IMR-90 (cell line): ENCODE measurements around the gene AHCYL2. TPM values are rescaled to one million over a fixed set of nuclear protein-coding genes. Genes with fewer than 3 reads are reported as not detected.
A peak's percentile ranks its signal among the peaks of the same experiment; 100 is the strongest.

ENCODE experiments used
- ATAC-seq: fragments of 200-7000 bp; cut with Tn5 transposase; 2 replicates; pipeline ENCODE4 v1.9.1; 2020; ENCODE audit warnings: low read depth, mild to moderate bottlenecking, moderate library complexity
- BruUV-seq: library from RNA; stranded (reverse); fragments of 400-500 nt; replicated peaks from 2 replicates; lab custom pipeline; 2021; lab: Mats Ljungman, UMichigan
- CTCF ChIA-PET: fragments of 300-600 bp; formaldehyde crosslinking; extraction: SDS; loops from one replicate; lab custom pipeline; 2021; ENCODE audit warnings: antibody characterized with exemption; lab: Yijun Ruan, JAX
- POLR2A ChIA-PET: fragments of 300-600 bp; sonication (Branson Sonifier 250); formaldehyde crosslinking; loops from one replicate; lab custom pipeline; 2022; ENCODE audit warnings: antibody characterized with exemption; ENCODE audit not compliant: unreplicated experiment; lab: Charles Lee
- DNase-seq: peaks from one replicate; pipeline ENCODE4 v3.0.0; 2013
- H2AFZ ChIP-seq: replicated peaks from 2 replicates; pipeline ENCODE3; 2013; ENCODE audit warnings: low read length, mild to moderate bottlenecking; ENCODE audit not compliant: poor library complexity
- H2AK5ac ChIP-seq: 2 replicates; pipeline ENCODE4 v1.6.1; 2013; ENCODE audit warnings: low read depth, low read length, inconsistent platforms
- H2AK9ac ChIP-seq: replicated peaks from 2 replicates; pipeline ENCODE3; 2013; ENCODE audit warnings: mild to moderate bottlenecking, low read depth, low read length, moderate library complexity; ENCODE audit not compliant: poor library complexity
- H2BK120ac ChIP-seq: 2 replicates; pipeline ENCODE4 v1.6.1; 2013; ENCODE audit warnings: low read depth, low read length, inconsistent platforms
- H2BK15ac ChIP-seq: 3 replicates; pipeline ENCODE4 v1.6.1; 2013; ENCODE audit warnings: low read depth, low read length, inconsistent platforms
- H2BK20ac ChIP-seq: 2 replicates; pipeline ENCODE4 v1.6.1; 2013; ENCODE audit warnings: low read depth, mild to moderate bottlenecking, inconsistent platforms, low read length, moderate library complexity
- H2BK5ac ChIP-seq: 2 replicates; pipeline ENCODE4 v1.6.1; 2013; ENCODE audit warnings: mild to moderate bottlenecking, low read depth, low read length, inconsistent platforms; ENCODE audit not compliant: poor library complexity, severe bottlenecking
- H3K14ac ChIP-seq: replicated peaks from 2 replicates; pipeline ENCODE4 v1.6.1; 2013; ENCODE audit warnings: low read depth, low read length, inconsistent platforms
- H3K18ac ChIP-seq: 2 replicates; pipeline ENCODE4 v1.6.1; 2013; ENCODE audit warnings: low read depth, low read length, control low read depth
- H3K23ac ChIP-seq: 2 replicates; pipeline ENCODE4 v1.6.1; 2013; ENCODE audit warnings: low read depth, low read length, inconsistent platforms
- H3K27ac ChIP-seq: 2 replicates; pipeline ENCODE4 v1.5.1; 2013; ENCODE audit warnings: mild to moderate bottlenecking, control low read depth, low read length; ENCODE audit not compliant: insufficient read depth
- H3K27me3 ChIP-seq: 2 replicates; pipeline ENCODE4 v1.6.1; 2013; ENCODE audit warnings: low read length; ENCODE audit not compliant: control insufficient read depth, insufficient read depth
- H3K36me3 ChIP-seq: 2 replicates; pipeline ENCODE4 v1.6.1; 2013; ENCODE audit warnings: low read length, mixed read lengths; ENCODE audit not compliant: control insufficient read depth, insufficient read depth
- H3K4ac ChIP-seq: 2 replicates; pipeline ENCODE4 v1.6.1; 2013; ENCODE audit warnings: low read depth, low read length, inconsistent platforms
- H3K4me1 ChIP-seq: 2 replicates; pipeline ENCODE4 v1.6.1; 2013; ENCODE audit warnings: low read length, mixed read lengths; ENCODE audit not compliant: control insufficient read depth, insufficient read depth
- H3K4me2 ChIP-seq: 2 replicates; pipeline ENCODE4 v1.6.1; 2013; ENCODE audit warnings: low read depth, mild to moderate bottlenecking, control low read depth, low read length, moderate library complexity
- H3K4me3 ChIP-seq: 2 replicates; pipeline ENCODE4 v1.5.1; 2013; ENCODE audit warnings: low read depth, mild to moderate bottlenecking, control low read depth, low read length, moderate library complexity; ENCODE audit not compliant: insufficient read depth
- H3K56ac ChIP-seq: 2 replicates; pipeline ENCODE4 v1.6.1; 2013; ENCODE audit warnings: low read length, inconsistent platforms; ENCODE audit not compliant: insufficient read depth; ENCODE audit errors: extremely low read depth
- H3K79me1 ChIP-seq, 2 experiments: 2 replicates each; pipeline ENCODE4 v1.6.1; 2013; ENCODE audit warnings: low read length in 2 of 2, inconsistent platforms in 1 of 2, low read depth in 1 of 2
- H3K9ac ChIP-seq: 2 replicates; pipeline ENCODE4 v1.6.1; 2013; ENCODE audit warnings: low read depth, low read length, control low read depth
- H3K9me1 ChIP-seq: 2 replicates; pipeline ENCODE4 v1.6.1; 2013; ENCODE audit warnings: low read length, inconsistent platforms; ENCODE audit not compliant: insufficient read depth
- H3K9me3 ChIP-seq: 2 replicates; pipeline ENCODE4 v1.6.1; 2013; ENCODE audit warnings: low read length; ENCODE audit not compliant: control insufficient read depth, insufficient read depth
- H4K20me1 ChIP-seq: 2 replicates; pipeline ENCODE4 v1.6.1; 2013; ENCODE audit warnings: low read length, inconsistent platforms; ENCODE audit not compliant: insufficient read depth
- H4K5ac ChIP-seq: 2 replicates; pipeline ENCODE4 v1.6.1; 2013; ENCODE audit warnings: mild to moderate bottlenecking, low read depth, low read length, control low read depth
- H4K8ac ChIP-seq, 2 experiments: 2 replicates each; pipeline ENCODE4 v1.6.1; 2013; ENCODE audit warnings: low read depth in 2 of 2, low read length in 2 of 2, control low read depth in 1 of 2, inconsistent platforms in 1 of 2
- H4K91ac ChIP-seq: 2 replicates; pipeline ENCODE4 v1.6.1; 2013; ENCODE audit warnings: low read depth, low read length, inconsistent platforms; ENCODE audit not compliant: insufficient read depth
- FOS ChIP-seq: fragments of 150-350 bp; IDR thresholded peaks from 2 replicates; pipeline ENCODE4 v1.6.1; 2016; ENCODE audit warnings: low read depth, low read length
- WGBS, 2 experiments: methylation state at CpG; one replicate each; pipeline versions ENCODE4 v1.1.5 to v1.1.7; 2013; ENCODE audit warnings: missing lambda C conversion rate in 2 of 2; ENCODE audit not compliant: insufficient read length in 1 of 2; ENCODE audit errors: extremely low coverage in 2 of 2; 5-methylcytosine and 5-hydroxymethylcytosine counted together
- dilution Hi-C: fragments of 300-500 bp; cut with HindIII; formaldehyde crosslinking; loops from one replicate; pipeline ENCODE4 v1.14.3; 2018; ENCODE audit warnings: low sequenced_read_pairs; ENCODE audit not compliant: unreplicated experiment
- in situ Hi-C: fragments of 300-500 bp; cut with MboI; formaldehyde crosslinking; loops from 3 replicates; pipeline ENCODE4 v1.14.3; 2019; ENCODE audit warnings: low sequenced_read_pairs, inconsistent platforms, mixed read lengths
- intact Hi-C: fragments of 100-400 bp; cut with micrococcal nuclease; formaldehyde crosslinking; loops from 2 replicates; pipeline ENCODE4 v1.10.0; 2022
- polyA plus RNA-seq, 3 experiments: library from polyadenylated mRNA; depleted of rRNA; stranded (reverse); fragments of >200 nt; gene quantifications; 2 replicates each; pipeline ENCODE4 v1.2.3, GENCODE V29; 2012; ENCODE audit warnings: low replicate concordance in 1 of 3
- total RNA-seq: library from RNA; depleted of rRNA; stranded (reverse); fragments of >200 nt; gene quantifications from 2 replicates; pipeline ENCODE4 v1.2.3, GENCODE V29; 2012

Gene AHCYL2
- total and polyA plus RNA-seq, 2 of the 4 experiments (the other 2 are of a cell fraction): 5.7 to 7.6 TPM

- WGBS, 2 experiments: no CpG with 5 or more reads among the region's 4 CpGs
- Histone ChIP-seq H3K4me1 (peaks cover 6% of the 10 kb centered on the region), H3K4ac (peak overlapping the region; percentile 43; the same call in 1 of the 2 replicates), H3K4me3 (no peak overlapping the region), H3K27me3 (no peaks in the 10 kb centered on the region), H2BK120ac (0 out of 2 replicates have a peak overlapping the region, but pooled peaks have one; percentile 36), H2AK5ac (no peak overlapping the region), H2BK5ac (no peak overlapping the region), H3K56ac (no peak overlapping the region), H4K20me1 (no peaks in the 10 kb centered on the region), H4K8ac (peak overlapping the region in 1 of 2 experiments; percentile 19; a peak in 1 of 4 replicates), H2AFZ (no peak overlapping the region), H3K79me1 (no peaks in the 10 kb centered on the region), H3K14ac (no peak overlapping the region), H3K23ac (peak overlapping the region; percentile 12; the same call in 1 of the 2 replicates), H3K18ac (peak overlapping the region; percentile 79), H2BK15ac (no peak overlapping the region; the same call in 2 of the 3 replicates), H3K9me3 (no peaks in the 10 kb centered on the region), H4K91ac (no peak overlapping the region), H3K27ac (peak overlapping the region; percentile 69; the same call in 1 of the 2 replicates), H3K4me2 (peak overlapping the region; percentile 49; the same call in 1 of the 2 replicates), H3K36me3 (0 out of 2 replicates have a peak, but pooled peaks cover 2% of the 10 kb centered on the region), H3K9ac (no peak overlapping the region), H2AK9ac (no peak overlapping the region), H3K9me1 (peaks cover 6% of the 10 kb centered on the region), H2BK20ac (peak overlapping the region; percentile 43; the same call in 1 of the 2 replicates), H4K5ac (peak overlapping the region; percentile 82; the same call in 1 of the 2 replicates)
- intact Hi-C loops (no loop called here), in situ Hi-C loops (no loop called here), dilution Hi-C loops (no loop called here)
- DNase-seq: no peak
- BruUV-seq: no TSS peak
- ATAC-seq: peak; percentile 75
- ChIA-PET CTCF (no interaction called here), POLR2A (no interaction called here)
- TF ChIP-seq FOS: no peak
These were observed 170.4 kb downstream of the AHCYL2 start for GRCh38 chr7:129394982-129395914.
